Measurements from ENCODE around the gene TRIO.

DNA sequence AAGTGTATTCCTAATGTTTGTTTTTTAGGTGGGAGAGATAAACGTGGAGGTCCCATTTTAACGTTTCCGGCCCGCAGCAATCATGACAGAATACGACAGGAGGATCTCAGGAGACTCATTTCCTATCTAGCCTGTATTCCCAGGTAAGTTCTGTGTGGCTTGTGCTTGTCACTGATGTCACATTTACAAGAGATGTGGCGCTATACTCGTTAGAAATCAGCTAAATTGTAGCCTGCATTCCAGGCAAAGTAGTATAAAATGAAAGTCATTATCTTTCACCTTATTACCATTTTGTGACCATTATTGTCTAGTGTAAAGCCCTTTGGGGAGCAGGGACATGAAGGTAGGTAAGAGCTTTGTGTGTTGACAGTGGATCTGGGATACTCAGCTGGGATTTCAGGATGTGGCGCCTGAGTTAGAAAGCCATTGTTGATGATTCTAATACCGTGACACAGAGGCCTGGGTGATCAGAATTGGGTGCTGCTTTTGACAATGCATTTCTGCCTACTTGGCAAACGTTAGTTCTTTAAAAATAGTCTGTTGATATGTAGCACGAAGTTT is 137.2 kb downstream of the TRIO start:
- TF ChIP-seq CTCF (IDR thresholded peaks at IDR 0.05; ENCODE audit: low read depth, low read length, poor library complexity, severe bottlenecking) (no peak), EZH2phosphoT487 (IDR thresholded peaks at IDR 0.05; ENCODE audit: borderline replicate concordance, low read length) (no peak)
